Thyroid gland (tissue), 4 donors: ENCODE results near the gene H2AZ2. TPM values are rescaled to one million over a fixed set of nuclear protein-coding genes. Genes with fewer than 3 reads are reported as not detected.

Source experiments
- DNase-seq, 2 donors: peaks; one replicate each; pipeline ENCODE4 v3.0.0-alpha.2; 2019
- H3K27ac ChIP-seq, 3 donors: fragments of 200-600 bp; sonication (generic); 1 replicate in 2 of 3; 2 replicates in 1 of 3; pipeline ENCODE4 v1.5.1; 2016 to 2019; ENCODE audit warnings: mild to moderate bottlenecking in 1 of 3, moderate library complexity in 1 of 3
- H3K27me3 ChIP-seq: fragments of 200-600 bp; sonication (generic); one replicate; pipeline ENCODE4 v1.5.1; 2019
- H3K36me3 ChIP-seq, 2 donors: fragments of 200-600 bp; sonication (generic); one replicate each; pipeline ENCODE4 v1.5.1; 2016 to 2019
- H3K4me1 ChIP-seq, 2 donors: fragments of 200-600 bp; sonication (generic); one replicate each; pipeline ENCODE4 v1.5.1; 2017 to 2019
- H3K4me3 ChIP-seq, 3 donors: fragments of 200-600 bp; sonication (generic); replicated peaks in 1 of 3; 1 replicate in 2 of 3; 2 replicates in 1 of 3; pipeline ENCODE4 v1.5.1; 2016; ENCODE audit warnings: mild to moderate bottlenecking in 1 of 3
- H3K9me3 ChIP-seq: fragments of 200-600 bp; sonication (generic); one replicate; pipeline ENCODE4 v1.5.1; 2017
- CTCF ChIP-seq, 6 experiments: fragments of 200-600 bp in 3 of 6; fragments of 450-650 bp in 3 of 6; sonication (generic) in 3 of 6; IDR thresholded peaks; one replicate each; pipeline ENCODE4 v1.5.1; 2016 to 2019; ENCODE audit warnings: antibody characterized with exemption in 6 of 6, mild to moderate bottlenecking in 2 of 6, inconsistent platforms in 1 of 6, moderate library complexity in 1 of 6
- POLR2A ChIP-seq, 2 donors: fragments of 450-650 bp; IDR thresholded peaks; one replicate each; pipeline ENCODE4 v1.6.1; 2017; ENCODE audit warnings: antibody characterized with exemption in 2 of 2, mild to moderate bottlenecking in 2 of 2, moderate library complexity in 1 of 2
- WGBS, 2 donors: methylation state at CpG; one replicate each; pipeline ENCODE4 v1.1.5; 2017; 5-methylcytosine and 5-hydroxymethylcytosine counted together
- intact Hi-C: fragments of 100-400 bp; cut with DNase I; formaldehyde crosslinking; loops from one replicate; pipeline ENCODE4 v1.15.1; 2023
- total RNA-seq, 4 donors: library from RNA; depleted of rRNA; stranded (reverse); fragments of >200 nt; gene quantifications; one replicate each; pipeline ENCODE4 v1.2.3, GENCODE V29; 2016

Gene H2AZ2
- total RNA-seq, 4 donors from 2014 or later, result 126 to 198 (median 144) TPM

DNA sequence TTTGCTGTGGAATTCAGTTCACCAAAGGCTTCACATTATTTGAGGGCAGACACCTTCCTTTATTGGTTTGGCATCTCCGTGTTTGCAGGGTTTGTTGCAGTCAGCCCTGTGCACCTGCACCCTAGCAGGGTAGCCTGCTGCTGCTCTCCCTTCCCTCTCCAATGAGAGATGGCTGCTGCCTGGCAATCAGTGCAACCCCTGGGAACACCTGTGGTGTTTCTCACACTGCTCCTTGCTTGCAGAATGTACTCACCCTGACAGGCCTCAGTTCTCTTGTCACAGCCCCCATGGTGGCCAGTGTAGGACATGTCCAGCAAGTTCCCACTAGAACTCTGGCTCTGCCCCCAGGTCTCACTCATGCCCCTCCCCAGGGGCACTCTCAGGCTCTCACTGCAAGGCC is 63.5 kb downstream of the H2AZ2 start:
- Histone ChIP-seq H3K27me3 (no peaks in the 10 kb centered on the region), H3K9me3 (no peaks in the 10 kb centered on the region), H3K36me3 (no peaks in the 10 kb centered on the region), H3K27ac (no peak overlapping the region), H3K4me1 (no peaks in the 10 kb centered on the region), H3K4me3 (no peak overlapping the region)
- 67 to 83% methylated on average over 1 of the region's 1 CpG for WGBS, 2 donors
- TF ChIP-seq CTCF (IDR thresholded peaks at IDR 0.05) (no peak), POLR2A (IDR thresholded peaks at IDR 0.05) (no peak)
- DNase-seq, result no peak
- intact Hi-C loops, result no loop called here

DNA sequence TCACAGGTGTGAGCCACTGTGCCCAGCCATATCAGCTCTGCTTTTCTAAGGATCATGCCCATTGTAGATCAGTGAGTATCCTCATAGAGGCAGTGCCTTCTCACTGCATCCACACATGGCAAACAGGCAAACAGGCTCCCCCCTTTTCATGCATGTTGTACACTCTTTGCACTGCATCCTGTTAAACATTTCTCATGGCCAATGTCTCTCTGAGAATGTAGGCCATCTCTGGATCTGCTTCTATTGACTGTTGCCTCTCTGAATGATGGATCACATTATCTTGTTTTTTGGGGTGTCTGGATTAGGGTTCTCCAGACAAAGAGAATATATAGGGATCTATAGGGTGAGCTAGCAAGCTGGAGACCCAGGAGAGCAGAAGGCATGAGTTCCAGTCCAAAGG is 64.5 kb downstream of the H2AZ2 start:
- Histone ChIP-seq H3K27ac (no peak overlapping the region), H3K4me1 (no peaks in the 10 kb centered on the region), H3K4me3 (no peak overlapping the region), H3K9me3 (no peaks in the 10 kb centered on the region), H3K36me3 (no peaks in the 10 kb centered on the region), H3K27me3 (no peaks in the 10 kb centered on the region)
- no peak for TF ChIP-seq POLR2A (IDR thresholded peaks at IDR 0.05)
- no peak for TF ChIP-seq CTCF (IDR thresholded peaks at IDR 0.05)
- intact Hi-C loops, result no loop called here
- DNase-seq, result no peak

DNA sequence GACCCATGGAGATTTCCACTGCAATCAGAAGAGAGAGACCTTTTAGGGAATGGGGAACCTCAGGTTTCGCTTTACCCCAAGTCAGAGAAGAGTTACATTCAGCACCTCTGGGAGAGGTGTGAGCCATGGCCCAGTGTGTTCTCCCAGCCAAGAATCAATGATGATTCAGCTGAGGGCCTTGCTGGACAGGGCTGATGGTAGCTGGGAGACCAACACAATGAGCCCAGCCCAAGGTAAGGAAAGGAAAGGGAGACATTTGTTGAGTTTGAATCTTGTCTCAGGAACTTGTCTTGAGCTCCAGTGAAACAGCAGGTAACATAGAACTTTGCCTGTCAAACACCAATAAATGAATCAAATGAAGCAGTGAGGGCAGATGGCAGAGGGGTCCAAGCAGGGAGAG is 65.4 kb downstream of the H2AZ2 start:
- Histone ChIP-seq H3K4me1 (no peaks in the 10 kb centered on the region), H3K27me3 (no peaks in the 10 kb centered on the region), H3K4me3 (no peak overlapping the region), H3K36me3 (no peaks in the 10 kb centered on the region), H3K27ac (no peak overlapping the region), H3K9me3 (no peaks in the 10 kb centered on the region)
- no peak for DNase-seq
- intact Hi-C loops, result no loop called here
- WGBS, 2 donors, result 100% methylated on average over 1 of the region's 1 CpG
- TF ChIP-seq CTCF (IDR thresholded peaks at IDR 0.05), result no peak
- TF ChIP-seq POLR2A (IDR thresholded peaks at IDR 0.05), result no peak

Other genes starting within 250 kb of the H2AZ2 start
- gene OGDH, start 241.5 kb downstream of the H2AZ2 start, total RNA-seq, result 100 to 1,000 TPM; 108 to 325 (median 201) TPM
- gene ZMIZ2, start 99.2 kb downstream of the H2AZ2 start, total RNA-seq, result 10 to 100 TPM; 43.1 to 57.7 (median 49.8) TPM
- 1,000 to 10,000 TPM; 1,021 to 2,051 (median 1,545) TPM for gene PPIA, start 51.4 kb downstream of the H2AZ2 start, total RNA-seq
- gene PURB, start 37.4 kb upstream of the H2AZ2 start, total RNA-seq, result 10 to 100 TPM; 25.6 to 47.4 (median 31.5) TPM
- gene MYO1G, start 130.9 kb upstream of the H2AZ2 start, total RNA-seq, result 1 to 10 TPM in 3 of 4 donors, under 1 TPM in 1; 0.78 to 3.8 (median 2.0) TPM
- 10 to 100 TPM; 19.4 to 29.2 (median 24.3) TPM for gene CCM2, start 152.1 kb upstream of the H2AZ2 start, total RNA-seq
- 1 to 10 TPM in 2 of 4 donors, under 1 TPM in 2; 0.54 to 2.3 (median 0.88) TPM for gene NACAD, start 240.9 kb upstream of the H2AZ2 start, total RNA-seq